HG02571 (cell line): ENCODE data around the gene CNTNAP2.
"Not testable (repeated sequence)": the region's sequence is repeated elsewhere in the genome, so short reads cannot be mapped to it uniquely, and the experiment has no call there.

ENCODE experiments used
- ATAC-seq: cut with Tn5 transposase; IDR thresholded peaks from one replicate; pipeline ENCODE4 v1.9.1; 2021; ENCODE audit warnings: mild to moderate bottlenecking, moderate library complexity; ENCODE audit not compliant: unreplicated experiment

The CNTNAP2 gene

GRCh38 chr7:148262721-148263229, 2146.2 kb downstream of the CNTNAP2 start:
- ATAC-seq, result peak; percentile 68

GRCh38 chr7:148264933-148265557, 2148.4 kb downstream of the CNTNAP2 start:
- ATAC-seq, result peak; percentile 55

DNA sequence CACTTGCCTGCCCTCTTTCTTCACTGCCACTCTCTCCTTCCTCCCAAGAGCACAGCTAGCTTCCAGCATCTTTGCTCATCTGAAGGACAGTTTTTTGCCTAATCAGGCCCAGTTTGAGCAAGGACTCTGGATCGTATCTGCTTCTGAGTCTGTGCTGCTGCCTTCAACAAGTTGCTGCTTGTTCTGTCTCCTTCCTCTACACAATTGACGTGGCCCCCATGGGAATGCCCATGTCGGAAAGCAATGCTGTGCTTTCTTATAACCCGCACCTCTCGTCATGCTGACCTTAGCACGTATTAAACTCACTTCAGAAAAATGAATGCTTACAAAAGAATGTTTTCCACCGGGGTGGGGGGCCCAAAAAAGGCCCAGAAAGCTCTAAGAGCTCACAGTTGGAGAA, 2149.3 kb downstream of the CNTNAP2 start:
- no peak for ATAC-seq

GRCh38 chr7:148266795-148267194, 2150.2 kb downstream of the CNTNAP2 start:
- no peak for ATAC-seq

DNA sequence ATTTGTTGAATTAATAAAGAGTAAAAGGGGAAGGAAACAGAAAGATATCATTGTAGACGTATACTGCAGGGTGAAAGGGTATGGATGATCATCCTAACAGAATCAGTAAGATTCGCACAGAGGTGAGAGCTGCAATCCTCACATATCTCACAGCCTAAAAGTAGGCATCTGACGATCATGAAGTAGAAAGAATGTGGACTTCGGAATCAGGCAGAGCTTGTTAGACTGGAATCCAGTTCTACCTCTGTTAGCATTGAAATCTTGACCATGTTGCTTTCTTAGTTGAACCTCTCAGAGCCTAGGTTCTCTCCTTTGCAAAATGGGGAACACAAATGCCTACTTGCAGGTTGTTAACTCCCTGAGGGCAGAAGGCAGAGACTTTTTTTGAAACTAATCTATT, 2154.0 kb downstream of the CNTNAP2 start:
- no peak for ATAC-seq

GRCh38 chr7:148274118-148274517, 2157.5 kb downstream of the CNTNAP2 start:
- ATAC-seq, result no peak

DNA sequence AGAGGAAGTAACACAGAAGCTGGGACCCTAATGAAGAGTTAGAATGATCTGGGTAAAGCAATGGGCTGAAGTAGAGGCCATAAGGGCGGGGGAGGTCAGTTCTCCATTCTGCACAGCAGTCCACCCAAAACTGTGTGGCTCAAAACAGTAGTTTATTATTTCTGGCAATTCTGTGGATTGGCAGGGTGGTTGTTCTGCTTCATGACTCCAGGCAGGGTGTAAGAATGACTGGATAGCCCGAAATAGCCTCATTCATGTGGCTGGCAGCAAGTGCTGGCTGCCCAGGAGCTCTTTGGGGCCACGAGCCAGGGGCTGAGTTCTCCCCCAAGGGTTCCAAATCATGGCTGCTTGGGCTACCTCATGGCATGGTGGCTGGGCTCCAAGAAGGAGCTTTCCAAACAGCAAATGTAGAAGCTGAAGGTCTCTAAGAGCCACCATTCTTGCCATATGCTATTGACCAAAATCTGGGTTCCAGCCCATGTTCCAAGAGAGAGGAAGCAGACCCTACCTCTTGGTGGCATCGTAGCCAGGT, 2158.8 kb downstream of the CNTNAP2 start:
- ATAC-seq, result no peak

DNA sequence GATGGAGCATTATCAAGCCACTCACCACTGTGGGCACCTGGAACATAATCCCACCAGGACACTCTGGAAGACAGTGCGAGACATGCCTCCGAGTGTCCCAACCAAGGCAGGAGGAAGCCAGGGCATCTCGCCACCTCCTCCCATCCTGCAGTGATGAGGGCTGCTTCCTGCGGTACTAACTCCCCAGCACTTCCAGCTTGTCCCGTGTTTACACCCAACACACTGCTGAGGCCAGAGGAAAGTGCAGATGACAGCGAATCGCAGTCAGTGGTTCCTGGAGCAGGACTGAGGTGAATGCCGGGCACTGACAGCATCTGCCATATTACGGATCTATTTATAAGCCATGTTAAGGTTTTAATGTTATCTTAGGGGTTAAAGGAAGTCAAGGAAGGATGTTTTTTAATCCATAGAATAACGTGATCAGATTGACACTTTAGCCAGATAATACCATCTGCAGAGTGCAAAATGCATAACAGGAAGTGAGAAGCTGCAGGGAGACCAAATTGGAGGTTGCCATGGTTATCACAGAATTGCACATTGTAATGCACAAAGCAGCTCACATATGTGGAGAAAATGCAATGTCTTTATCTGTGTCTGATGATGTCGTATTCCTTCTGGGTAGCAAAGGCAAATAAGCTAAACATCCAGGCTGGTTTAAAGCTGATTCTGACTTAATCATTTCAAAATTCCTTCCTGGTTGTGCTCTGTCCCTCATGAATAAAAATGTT, 2159.9 kb downstream of the CNTNAP2 start:
- no peak for ATAC-seq

DNA sequence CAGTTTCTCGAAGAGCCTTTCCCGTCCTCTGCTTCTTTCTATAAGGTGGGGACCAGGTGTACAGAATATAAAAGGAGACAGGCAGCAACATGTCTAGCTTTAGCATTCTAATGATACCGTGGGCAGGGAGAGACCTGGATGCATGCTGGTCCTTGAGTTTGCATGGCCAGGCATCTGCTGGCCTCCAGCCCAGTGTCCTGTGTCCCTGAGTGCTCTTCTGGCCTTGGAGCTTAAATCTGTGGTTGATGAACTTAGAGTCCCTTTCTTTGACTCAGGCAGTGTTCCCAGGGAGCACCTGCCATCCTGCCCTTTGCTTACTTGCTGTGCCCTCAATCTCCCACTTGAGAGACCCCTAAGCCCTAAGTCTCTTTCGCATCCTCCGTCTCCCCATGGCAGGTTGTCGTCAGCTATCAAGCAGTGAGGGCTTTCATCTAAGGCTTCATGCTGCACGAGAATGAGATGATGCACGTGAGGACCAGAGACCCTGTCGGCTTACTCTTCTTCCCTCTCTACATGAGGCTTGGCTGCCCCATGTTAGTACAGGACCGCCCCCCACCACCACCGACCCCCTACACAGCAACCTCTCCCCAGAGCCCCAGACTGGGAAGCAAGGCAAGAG, 2160.6 kb downstream of the CNTNAP2 start:
- no peak for ATAC-seq

GRCh38 chr7:148286150-148286549, 2169.5 kb downstream of the CNTNAP2 start:
- no peak for ATAC-seq

- no peak for ATAC-seq
Measured at GRCh38 chr7:148287538-148287937, 2170.9 kb downstream of the CNTNAP2 start.

DNA sequence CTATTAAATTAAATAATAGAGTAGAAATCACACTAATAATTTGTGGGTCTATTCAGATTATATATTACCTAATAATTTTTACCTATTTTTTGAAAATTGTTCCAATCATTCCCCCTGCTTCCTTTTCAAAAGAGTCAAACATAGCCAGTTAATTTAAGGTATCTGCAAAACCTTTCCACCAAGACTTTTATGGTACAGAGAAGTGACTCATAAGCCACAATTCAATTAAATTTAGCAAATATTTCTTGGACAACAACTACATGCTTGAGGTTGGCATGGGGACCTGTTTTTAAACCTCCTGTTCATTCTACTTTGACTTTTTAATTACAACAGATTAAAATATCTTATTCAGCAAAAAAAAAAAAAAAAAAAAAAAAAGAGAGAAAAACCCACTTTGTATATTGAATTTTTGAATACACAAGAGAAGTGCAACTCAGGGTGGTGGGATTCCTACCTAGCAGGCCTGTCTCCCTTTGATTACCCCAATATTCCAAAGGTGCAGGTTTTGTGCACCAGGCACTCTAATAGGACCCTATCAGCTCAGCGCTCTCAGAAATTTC, 2172.1 kb downstream of the CNTNAP2 start:
- ATAC-seq, result no peak

DNA sequence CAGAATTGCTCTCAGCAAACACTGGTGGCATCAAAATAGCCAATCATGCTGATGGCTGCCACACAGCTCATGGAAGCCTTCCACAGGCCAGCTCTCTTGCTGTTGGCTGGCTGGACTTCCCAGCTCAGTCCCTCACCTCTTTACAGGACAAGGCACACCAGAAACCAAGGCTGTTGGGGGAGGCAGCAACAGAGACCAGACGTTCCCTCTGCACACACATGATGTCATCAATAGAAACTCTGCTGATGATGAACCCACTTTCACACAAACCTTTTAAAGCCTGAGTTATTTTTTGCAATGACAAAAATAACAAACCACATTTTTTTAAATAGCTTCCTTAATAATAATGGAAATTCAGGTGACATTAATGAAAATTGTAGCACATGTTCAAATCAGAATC, 2173.0 kb downstream of the CNTNAP2 start:
- peak; percentile 83 for ATAC-seq

GRCh38 chr7:148290538-148290937, 2173.9 kb downstream of the CNTNAP2 start:
- ATAC-seq, result no peak

GRCh38 chr7:148291799-148292198, 2175.2 kb downstream of the CNTNAP2 start:
- ATAC-seq, result no peak

DNA sequence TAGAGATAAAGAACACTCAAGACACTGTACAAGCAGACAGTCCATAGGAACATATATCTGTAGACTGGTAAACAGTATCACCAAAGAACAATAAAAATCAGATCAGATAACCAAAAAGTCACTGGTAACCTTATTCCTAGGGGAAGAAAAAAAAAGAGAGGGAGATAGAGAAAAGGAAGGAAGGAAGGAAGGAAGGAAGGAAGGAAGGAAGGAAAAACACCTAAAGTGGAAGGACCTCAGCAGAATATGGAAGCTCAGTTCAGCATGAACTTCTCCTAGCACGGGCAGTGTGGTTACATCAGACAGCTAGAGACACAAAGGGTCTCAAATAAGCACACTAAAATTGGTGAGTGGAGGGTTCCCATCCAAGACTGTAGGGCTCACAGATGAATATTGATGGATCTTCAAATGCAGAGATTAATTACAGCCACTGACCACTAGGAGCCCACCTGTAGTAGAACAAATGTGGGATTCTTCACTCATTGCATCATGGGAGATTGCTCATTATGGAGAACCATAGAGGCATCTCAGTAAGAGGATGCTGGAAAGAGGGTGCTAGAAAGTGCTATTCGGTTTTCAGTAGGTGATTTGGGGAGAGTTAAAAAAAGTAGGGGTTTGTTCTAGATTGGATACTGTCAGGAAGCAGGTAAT, 2180.5 kb downstream of the CNTNAP2 start:
- ATAC-seq, result no peak

DNA sequence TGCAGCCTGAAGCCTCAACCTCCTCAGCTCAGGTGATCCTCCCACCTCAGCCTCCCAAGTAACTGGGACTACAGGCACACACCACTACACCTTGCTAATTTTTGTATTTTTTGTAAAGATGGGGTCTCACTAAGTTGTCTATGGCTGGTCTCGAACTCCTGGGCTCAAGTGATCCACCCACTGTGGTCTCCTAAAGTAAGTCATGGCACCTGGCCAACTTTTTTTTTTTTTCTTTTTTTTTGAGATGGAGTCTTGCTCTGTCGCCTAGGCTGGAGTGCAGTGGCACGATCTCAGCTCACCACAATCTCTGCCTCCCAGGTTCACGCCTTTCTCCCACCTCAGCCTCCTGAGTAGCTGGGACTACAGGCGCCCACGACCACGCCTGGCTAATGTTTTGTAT, 2182.2 kb downstream of the CNTNAP2 start:
- not testable (repeated sequence) for ATAC-seq

DNA sequence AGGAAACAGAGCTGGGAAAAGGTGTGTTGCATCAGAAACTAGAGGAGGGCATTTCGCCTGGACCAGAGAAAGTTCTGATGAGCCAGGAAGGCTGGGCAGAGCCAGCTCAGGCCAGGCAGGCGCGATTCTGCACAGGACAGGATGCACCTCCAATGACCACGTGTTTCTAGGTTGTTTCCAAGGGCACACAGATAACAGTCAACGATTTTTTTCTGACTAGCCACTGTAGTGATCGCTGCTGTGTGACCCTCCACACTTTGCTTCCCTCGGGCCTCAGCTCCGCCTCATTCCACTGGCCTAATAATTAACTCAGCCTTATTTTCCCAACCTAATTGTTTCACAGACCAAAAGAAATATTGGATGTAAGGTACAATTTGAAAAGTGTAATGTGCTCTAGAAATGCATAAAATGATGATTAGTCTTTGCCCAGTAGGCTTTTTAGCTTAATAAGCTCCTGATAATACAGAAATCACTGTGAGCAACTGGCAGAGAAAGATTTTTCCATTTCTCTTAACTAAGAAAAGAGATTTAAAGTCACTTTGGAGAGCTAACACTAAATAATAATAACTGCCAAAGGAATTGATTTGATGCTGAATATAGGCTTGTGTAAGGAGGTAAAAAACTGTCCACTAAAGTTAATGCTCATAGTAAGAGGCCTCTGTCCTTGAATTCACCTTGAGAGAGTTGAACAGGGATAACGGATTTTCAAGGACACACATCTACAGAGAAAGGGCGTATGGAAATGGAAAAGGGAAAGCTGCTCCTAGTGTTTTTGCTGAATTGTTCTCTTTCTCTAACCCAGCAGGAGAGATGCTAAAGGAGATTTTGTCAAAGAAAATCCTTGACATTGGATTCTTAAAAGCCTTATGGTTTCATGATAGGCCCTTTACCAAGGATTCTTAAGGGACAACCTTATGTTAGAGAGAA, 2183.0 kb downstream of the CNTNAP2 start:
- no peak for ATAC-seq

GRCh38 chr7:148302436-148302835, 2185.8 kb downstream of the CNTNAP2 start:
- not testable (repeated sequence) for ATAC-seq
